GM12891 (cell line): ENCODE results near the gene EIF4G2.

Source experiments
- POLR2A ChIP-seq: IDR thresholded peaks from 2 replicates; pipeline ENCODE4 v1.6.1; 2011; ENCODE audit warnings: low read depth, low read length, control low read depth
- POLR2AphosphoS5 ChIP-seq: IDR thresholded peaks from 2 replicates; pipeline ENCODE4 v1.6.1; 2011; ENCODE audit warnings: low read depth, low read length, control low read depth

- TF ChIP-seq POLR2AphosphoS5 (no peak), POLR2A (no peak)
Observed at GRCh38 chr11:10800292-10800691, 8.4 kb downstream of the EIF4G2 start.
